ENCODE results near the gene CSNK1G3.
"Not testable (repeated sequence)": the region's sequence is repeated elsewhere in the genome, so short reads cannot be mapped to it uniquely, and the experiment has no call there.

CSNK1G3 gene

DNA sequence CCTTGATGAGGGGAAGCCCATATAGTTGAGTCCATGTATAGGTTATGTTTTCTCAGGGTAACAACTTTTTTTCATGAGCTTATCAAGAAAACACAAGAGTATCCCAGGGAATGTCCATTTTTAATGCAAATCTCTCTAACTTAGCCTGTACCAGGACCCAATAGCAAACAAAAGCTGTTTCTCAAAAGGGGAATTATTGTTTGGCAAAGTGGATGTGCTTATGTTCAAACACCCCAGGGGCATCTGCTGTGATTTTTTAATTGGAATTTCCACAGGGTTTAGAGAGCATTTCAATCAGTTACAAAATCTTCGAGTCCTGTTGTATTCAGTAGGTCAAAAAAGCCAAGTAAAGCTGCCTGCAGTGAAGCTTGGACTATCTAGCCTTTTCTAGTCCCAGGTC, 33.4 kb upstream of the CSNK1G3 start:
- no peak overlapping the region for H3K4me3 ChIP-seq (ENCODE audit: low read depth, low read length)
- DNase-seq (ENCODE audit: low read depth), result no peak
- TF ChIP-seq, protein P1, sequence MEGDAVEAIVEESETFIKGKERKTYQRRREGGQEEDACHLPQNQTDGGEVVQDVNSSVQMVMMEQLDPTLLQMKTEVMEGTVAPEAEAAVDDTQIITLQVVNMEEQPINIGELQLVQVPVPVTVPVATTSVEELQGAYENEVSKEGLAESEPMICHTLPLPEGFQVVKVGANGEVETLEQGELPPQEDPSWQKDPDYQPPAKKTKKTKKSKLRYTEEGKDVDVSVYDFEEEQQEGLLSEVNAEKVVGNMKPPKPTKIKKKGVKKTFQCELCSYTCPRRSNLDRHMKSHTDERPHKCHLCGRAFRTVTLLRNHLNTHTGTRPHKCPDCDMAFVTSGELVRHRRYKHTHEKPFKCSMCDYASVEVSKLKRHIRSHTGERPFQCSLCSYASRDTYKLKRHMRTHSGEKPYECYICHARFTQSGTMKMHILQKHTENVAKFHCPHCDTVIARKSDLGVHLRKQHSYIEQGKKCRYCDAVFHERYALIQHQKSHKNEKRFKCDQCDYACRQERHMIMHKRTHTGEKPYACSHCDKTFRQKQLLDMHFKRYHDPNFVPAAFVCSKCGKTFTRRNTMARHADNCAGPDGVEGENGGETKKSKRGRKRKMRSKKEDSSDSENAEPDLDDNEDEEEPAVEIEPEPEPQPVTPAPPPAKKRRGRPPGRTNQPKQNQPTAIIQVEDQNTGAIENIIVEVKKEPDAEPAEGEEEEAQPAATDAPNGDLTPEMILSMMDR (IDR thresholded peaks at IDR 0.05; ENCODE audit: low read depth, low read length, missing control alignments), result no peak
- in situ Hi-C loops (cut with HindIII; ENCODE audit: low sequenced_read_pairs), result no loop called here

DNA sequence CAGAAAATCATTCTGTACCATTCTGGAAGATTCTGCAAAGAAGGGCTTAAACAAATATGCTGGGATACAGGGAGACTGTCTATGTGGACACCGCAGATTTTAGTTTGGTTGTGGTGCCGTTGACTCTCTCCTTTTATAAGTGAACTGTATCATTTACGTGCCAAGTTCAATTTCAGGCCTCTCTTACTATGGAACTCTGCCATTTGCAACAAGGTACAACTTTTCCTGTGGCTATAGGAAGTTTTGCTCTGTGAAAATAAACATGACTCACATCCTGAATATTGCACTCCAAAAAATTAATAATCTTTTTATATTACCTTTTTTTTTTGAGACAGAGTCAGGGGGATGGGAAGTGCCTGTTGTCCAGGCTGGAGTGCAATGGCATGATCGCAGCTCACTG, 29.7 kb upstream of the CSNK1G3 start:
- no peak overlapping the region for H3K4me3 ChIP-seq (ENCODE audit: low read depth, low read length)
- in situ Hi-C loops (cut with HindIII; ENCODE audit: low sequenced_read_pairs), result no loop called here
- TF ChIP-seq, protein P1 (IDR thresholded peaks at IDR 0.05; ENCODE audit: low read depth, low read length, missing control alignments), result no peak
- DNase-seq (ENCODE audit: low read depth), result peak; percentile 20

DNA sequence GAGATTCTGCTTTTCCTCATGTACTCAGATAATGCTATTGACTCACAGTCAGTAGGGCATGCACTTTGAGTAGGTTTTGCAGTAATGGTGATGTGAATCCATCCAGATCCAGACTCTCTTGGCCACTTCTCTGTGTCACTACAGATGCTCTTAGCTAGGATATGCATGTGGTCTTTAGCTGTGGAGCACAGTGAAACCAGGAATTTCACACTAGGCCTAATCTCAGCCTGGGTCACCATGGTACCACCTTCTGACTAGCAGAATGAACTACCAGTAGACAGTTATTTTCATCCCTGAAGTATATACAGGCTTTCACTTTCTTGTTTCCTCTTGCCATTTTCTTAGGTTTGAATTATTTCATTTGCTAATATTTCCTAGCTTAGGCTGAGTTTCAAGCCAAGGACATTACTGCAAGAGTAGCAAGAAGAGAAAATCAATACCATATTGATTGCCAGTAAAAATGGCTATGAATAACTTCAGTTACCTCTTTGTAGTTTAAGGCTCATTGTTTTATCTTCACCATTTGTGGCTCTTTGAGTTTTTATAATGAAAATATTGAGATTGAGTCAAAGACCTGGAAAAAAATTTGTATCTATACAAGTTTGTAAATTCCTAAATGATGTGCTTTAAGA, 28.4 kb upstream of the CSNK1G3 start:
- TF ChIP-seq, protein P1 (IDR thresholded peaks at IDR 0.05; ENCODE audit: low read depth, low read length, missing control alignments), result no peak
- no peak for DNase-seq (ENCODE audit: low read depth)
- H3K4me3 ChIP-seq (ENCODE audit: low read depth, low read length), result no peak overlapping the region
- in situ Hi-C loops (cut with HindIII; ENCODE audit: low sequenced_read_pairs), result no loop called here

DNA sequence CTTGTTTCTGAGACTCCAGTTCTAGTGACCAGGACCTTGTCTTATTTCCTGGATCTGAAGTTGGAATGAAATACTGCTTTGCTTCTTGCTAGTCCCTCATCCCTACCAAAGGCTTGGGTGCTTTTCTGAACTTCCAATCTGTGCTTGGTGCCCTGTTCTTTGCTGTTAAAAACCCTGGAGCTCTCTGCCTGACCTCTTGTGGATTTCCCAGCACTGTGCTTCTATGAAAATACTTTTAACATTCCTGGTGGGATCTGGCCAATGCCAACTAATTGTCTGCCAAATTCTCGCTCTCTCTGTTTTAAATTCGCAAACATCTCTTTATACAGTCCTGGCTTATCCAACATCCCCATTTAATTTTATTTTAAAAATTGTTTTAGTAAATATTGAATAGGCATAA, 26.7 kb upstream of the CSNK1G3 start:
- in situ Hi-C loops (cut with HindIII; ENCODE audit: low sequenced_read_pairs), result no loop called here
- TF ChIP-seq, protein P1 (IDR thresholded peaks at IDR 0.05; ENCODE audit: low read depth, low read length, missing control alignments), result no peak

DNA sequence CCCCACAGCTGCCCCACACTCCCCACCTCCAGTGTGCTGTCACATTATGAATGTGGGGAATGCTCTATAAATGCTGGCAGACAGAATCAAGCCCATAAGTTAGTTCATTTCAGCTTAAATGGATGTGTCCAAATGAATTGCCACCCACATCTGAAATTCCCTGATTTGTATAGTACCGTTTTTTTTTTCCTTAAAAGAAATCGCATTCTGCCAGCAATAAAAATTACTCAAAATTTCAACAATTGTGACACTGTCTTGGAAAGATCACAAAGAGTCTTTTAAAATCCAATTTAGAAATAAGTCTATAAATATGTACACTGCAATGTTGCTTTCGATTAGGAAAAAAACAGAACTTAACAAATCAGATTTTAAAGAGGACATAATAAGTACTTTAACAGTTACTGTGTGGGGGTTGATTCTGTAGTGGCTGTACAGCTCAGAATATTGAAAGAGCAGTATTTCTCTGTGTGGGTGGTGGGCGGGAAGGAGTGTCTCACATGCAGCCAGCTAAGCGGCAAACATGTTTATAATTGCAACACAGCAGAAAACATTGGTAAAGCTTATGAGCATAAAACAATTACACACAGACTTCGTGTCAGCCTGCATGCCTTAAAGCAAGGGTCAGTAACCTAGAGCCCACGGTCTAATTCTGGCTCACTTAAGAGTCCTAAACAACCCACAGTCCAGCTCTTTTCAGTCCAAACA, 24.9 kb upstream of the CSNK1G3 start:
- DNase-seq (ENCODE audit: low read depth), result no peak
- TF ChIP-seq, protein P1 (IDR thresholded peaks at IDR 0.05; ENCODE audit: low read depth, low read length, missing control alignments), result no peak
- no peak overlapping the region for H3K4me3 ChIP-seq (ENCODE audit: low read depth, low read length)
- in situ Hi-C loops (cut with HindIII; ENCODE audit: low sequenced_read_pairs), result no loop called here

More for the DNA sequence above, 26.7 kb upstream of the CSNK1G3 start:
- peak; percentile 12 for DNase-seq (ENCODE audit: low read depth)
- no peak overlapping the region for H3K4me3 ChIP-seq (ENCODE audit: low read depth, low read length)

DNA sequence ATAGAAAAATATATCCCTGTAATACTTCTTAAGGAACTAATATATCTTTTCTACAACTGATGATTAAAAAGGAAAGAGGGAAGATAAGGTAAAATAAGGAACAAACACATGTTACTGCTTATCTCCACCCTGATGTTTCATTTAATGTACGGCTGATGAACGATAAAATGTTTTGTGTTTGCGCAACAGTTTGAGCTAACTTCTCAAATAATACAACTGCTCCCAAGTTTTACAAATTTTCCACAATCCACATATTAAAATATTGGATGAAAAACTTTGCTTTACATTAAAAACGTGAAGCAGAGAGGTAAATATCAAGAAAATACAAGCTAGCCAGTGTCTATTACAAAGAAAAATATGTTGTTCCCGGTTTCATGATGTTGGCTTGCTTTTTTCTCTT, 21.0 kb upstream of the CSNK1G3 start:
- TF ChIP-seq, protein P1 (IDR thresholded peaks at IDR 0.05; ENCODE audit: low read depth, low read length, missing control alignments), result no peak
- no peak for DNase-seq (ENCODE audit: low read depth)
- no peak overlapping the region for H3K4me3 ChIP-seq (ENCODE audit: low read depth, low read length)
- in situ Hi-C loops (cut with HindIII; ENCODE audit: low sequenced_read_pairs), result no loop called here

DNA sequence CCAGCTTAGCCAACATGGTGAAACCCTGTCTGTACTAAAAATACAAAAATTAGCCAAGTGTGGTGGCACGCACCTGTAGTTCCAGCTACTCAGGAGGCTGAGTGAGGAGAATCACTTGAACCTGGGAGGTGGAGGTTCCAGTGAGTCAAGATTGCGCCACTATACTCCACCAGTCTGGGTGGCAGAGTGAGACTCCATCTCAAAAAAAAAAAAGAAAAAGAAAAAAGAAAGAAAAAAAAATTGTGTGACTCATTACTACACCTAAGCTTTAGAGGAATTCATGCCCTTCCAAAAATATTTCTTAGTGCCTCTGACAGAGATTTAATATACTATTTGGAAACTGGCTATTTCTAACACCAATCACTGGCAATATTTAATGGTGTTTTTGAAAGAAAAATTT, 16.8 kb upstream of the CSNK1G3 start:
- H3K4me3 ChIP-seq (ENCODE audit: low read depth, low read length); in situ Hi-C loops (cut with HindIII; ENCODE audit: low sequenced_read_pairs); DNase-seq (ENCODE audit: low read depth): not testable (repeated sequence)

Measured in astrocyte of the cerebellum (primary cell).